Stimulated activated CD4-positive, alpha-beta T cell treated with anti-CD3 and anti-CD28 coated beads, TNF-alpha, amount 100 ng/mL, for 24 hours (primary cell): ENCODE measurements around the gene ATXN10.
"Not testable (repeated sequence)": the region's sequence is repeated elsewhere in the genome, so short reads cannot be mapped to it uniquely, and the experiment has no call there.

ENCODE experiments used
- DNase-seq, 3 experiments: peaks; one replicate each; pipeline ENCODE4 v3.0.0-alpha.2; 2020; ENCODE audit warnings: low read depth in 3 of 3

Gene ATXN10

GRCh38 chr22:45784357-45785277, 113.0 kb downstream of the ATXN10 start:
- no peak for DNase-seq

- no peak for DNase-seq
These were observed 113.8 kb downstream of the ATXN10 start for GRCh38 chr22:45785458-45785857.

GRCh38 chr22:45786726-45787125, 115.1 kb downstream of the ATXN10 start:
- no peak for DNase-seq

- no peak for DNase-seq
These were observed 116.1 kb downstream of the ATXN10 start for GRCh38 chr22:45787759-45788158.

GRCh38 chr22:45788522-45788921, 116.9 kb downstream of the ATXN10 start:
- DNase-seq, result no peak

- DNase-seq, result no peak
These were observed 118.8 kb downstream of the ATXN10 start for GRCh38 chr22:45790401-45790800.

- DNase-seq, result no peak
These were observed 121.5 kb downstream of the ATXN10 start for GRCh38 chr22:45793161-45793560.

GRCh38 chr22:45793892-45794291, 122.3 kb downstream of the ATXN10 start:
- no peak for DNase-seq

- DNase-seq, result not testable (repeated sequence)
These were observed 124.4 kb downstream of the ATXN10 start for GRCh38 chr22:45796009-45796408.

GRCh38 chr22:45799291-45799690, 127.7 kb downstream of the ATXN10 start:
- no peak for DNase-seq

- DNase-seq, result no peak
These were observed 130.4 kb downstream of the ATXN10 start for GRCh38 chr22:45802054-45802453.

GRCh38 chr22:45804319-45804985, 132.8 kb downstream of the ATXN10 start:
- no peak for DNase-seq

- DNase-seq, result no peak
These were observed 133.3 kb downstream of the ATXN10 start for GRCh38 chr22:45804986-45805325.

- no peak for DNase-seq
These were observed 133.8 kb downstream of the ATXN10 start for GRCh38 chr22:45805413-45805812.

GRCh38 chr22:45807156-45807915, 135.7 kb downstream of the ATXN10 start:
- DNase-seq, result no peak

- no peak for DNase-seq
These were observed 141.3 kb downstream of the ATXN10 start for GRCh38 chr22:45812910-45813309.

GRCh38 chr22:45814198-45814597, 142.6 kb downstream of the ATXN10 start:
- no peak for DNase-seq

GRCh38 chr22:45816776-45817175, 145.1 kb downstream of the ATXN10 start:
- no peak for DNase-seq

GRCh38 chr22:45817745-45818423, 146.2 kb downstream of the ATXN10 start:
- DNase-seq, result no peak

GRCh38 chr22:45818424-45819085, 146.9 kb downstream of the ATXN10 start:
- DNase-seq, result no peak

- no peak for DNase-seq
These were observed 147.7 kb downstream of the ATXN10 start for GRCh38 chr22:45819305-45819704.
